Subcutaneous adipose tissue (tissue), 4 donors: ENCODE results near the gene PDSS1. TPM values are rescaled to one million over a fixed set of nuclear protein-coding genes. Genes with fewer than 3 reads are reported as not detected.

Source experiments
- CTCF ChIP-seq: fragments of 450-650 bp; IDR thresholded peaks from one replicate; pipeline ENCODE4 v1.5.1; 2016; ENCODE audit warnings: low read depth, mild to moderate bottlenecking, control low read depth, antibody characterized with exemption, moderate library complexity
- total RNA-seq, 4 donors: library from RNA; depleted of rRNA; stranded (reverse); fragments of >200 nt; gene quantifications; one replicate each; pipeline ENCODE4 v1.1.0, GENCODE V29; 2016

PDSS1 gene
- total RNA-seq, 4 donors from 2014 or later, result 2.8 to 7.0 (median 4.3) TPM

GRCh38 chr10:26777686-26778085, 80.2 kb downstream of the PDSS1 start:
- no peak for TF ChIP-seq CTCF

- TF ChIP-seq CTCF, result no peak
Measured at GRCh38 chr10:26779176-26779860, 81.8 kb downstream of the PDSS1 start.

- TF ChIP-seq CTCF, result no peak
Measured at GRCh38 chr10:26780106-26780792, 82.7 kb downstream of the PDSS1 start.

GRCh38 chr10:26780793-26781601, 83.5 kb downstream of the PDSS1 start:
- TF ChIP-seq CTCF, result no peak

- no peak for TF ChIP-seq CTCF
Measured at GRCh38 chr10:26781797-26782196, 84.3 kb downstream of the PDSS1 start.

GRCh38 chr10:26787362-26787761, 89.9 kb downstream of the PDSS1 start:
- TF ChIP-seq CTCF, result no peak
